Measurements from ENCODE around the gene SPAG7.

The SPAG7 gene

GRCh38 chr17:4997302-4998026 lies 29.8 kb upstream of the SPAG7 start, which contains the start of the genes INCA1 and KIF1C:
TSS of gene INCA1 (minus strand) at chr17:4997522. CDS start at chr17:4994437, 3,085 bp downstream.
TSS of gene KIF1C (plus strand) at chr17:4997950. CDS start at chr17:5000247, 2,297 bp downstream.
- Histone ChIP-seq H3K27me3 (ENCODE audit: insufficient read depth, low read length) (peaks cover 20% of the 10 kb centered on the region), H3K27ac (ENCODE audit: low read depth, low read length) (peak within 1 kb of the TSS; percentile 93), H3K9me3 (ENCODE audit: insufficient read depth, low read depth, low read length) (no peaks in the 10 kb centered on the region), H3K4me1 (ENCODE audit: insufficient read depth, low read length) (peaks cover 12% of the 10 kb centered on the region), H3K36me3 (ENCODE audit: insufficient read depth, low read length) (peaks cover 20% of the 10 kb centered on the region), H3K9ac (ENCODE audit: low read depth, low read length) (peak within 1 kb of the TSS; percentile 77), H3K4me3 (ENCODE audit: low read length) (peak within 1 kb of the TSS; percentile 62)
- under 1% methylated on average over 93 of the region's 93 CpGs for whole genome bisulfite sequencing

- H3K9me3 ChIP-seq (ENCODE audit: insufficient read depth, low read depth, low read length): no peaks in the 10 kb centered on the region
- peaks cover 2% of the 10 kb centered on the region for H3K4me1 ChIP-seq (ENCODE audit: insufficient read depth, low read length)
- H3K9ac ChIP-seq (ENCODE audit: low read depth, low read length): no peak overlapping the region
- H3K27ac ChIP-seq (ENCODE audit: low read depth, low read length): no peak overlapping the region
- no peak overlapping the region for H3K4me3 ChIP-seq (ENCODE audit: low read length)
- 92% methylated on average over 6 of the region's 6 CpGs for WGBS
- H3K27me3 ChIP-seq (ENCODE audit: insufficient read depth, low read length): peaks cover 22% of the 10 kb centered on the region
- no peaks in the 10 kb centered on the region for H3K36me3 ChIP-seq (ENCODE audit: insufficient read depth, low read length)
Observed at GRCh38 chr17:4994081-4994595, 26.5 kb upstream of the SPAG7 start.

GRCh38 chr17:4987767-4988567 lies 20.4 kb upstream of the SPAG7 start:
- H3K4me3 ChIP-seq (ENCODE audit: low read length): peak overlapping the region; percentile 71
- H3K4me1 ChIP-seq (ENCODE audit: insufficient read depth, low read length): peaks cover 9% of the 10 kb centered on the region; the same call in 1 of the 2 replicates
- H3K9me3 ChIP-seq (ENCODE audit: insufficient read depth, low read depth, low read length): no peaks in the 10 kb centered on the region
- H3K36me3 ChIP-seq (ENCODE audit: insufficient read depth, low read length): no peaks in the 10 kb centered on the region
- peak overlapping the region; percentile 18; the same call in 1 of the 2 replicates for H3K9ac ChIP-seq (ENCODE audit: low read depth, low read length)
- H3K27me3 ChIP-seq (ENCODE audit: insufficient read depth, low read length): peaks cover 11% of the 10 kb centered on the region; the same call in 1 of the 2 replicates
- WGBS: 26% methylated on average over 30 of the region's 30 CpGs
- H3K27ac ChIP-seq (ENCODE audit: low read depth, low read length): no peak overlapping the region

- peaks cover 11% of the 10 kb centered on the region; the same call in 1 of the 2 replicates for H3K27me3 ChIP-seq (ENCODE audit: insufficient read depth, low read length)
- H3K27ac ChIP-seq (ENCODE audit: low read depth, low read length): no peak within 1 kb of the TSS; the same call in 1 of the 2 replicates
- peak within 1 kb of the TSS; percentile 18 for H3K9ac ChIP-seq (ENCODE audit: low read depth, low read length)
- H3K4me3 ChIP-seq (ENCODE audit: low read length): peak within 1 kb of the TSS; percentile 71
- no peaks in the 10 kb centered on the region for H3K36me3 ChIP-seq (ENCODE audit: insufficient read depth, low read length)
- 2% methylated on average over 78 of the region's 78 CpGs for WGBS
- peaks cover 9% of the 10 kb centered on the region; the same call in 1 of the 2 replicates for H3K4me1 ChIP-seq (ENCODE audit: insufficient read depth, low read length)
- H3K9me3 ChIP-seq (ENCODE audit: insufficient read depth, low read depth, low read length): no peaks in the 10 kb centered on the region
Observed at GRCh38 chr17:4986951-4987766, 19.5 kb upstream of the SPAG7 start, which contains the start of gene CAMTA2. TSS of gene CAMTA2 (minus strand) at chr17:4987675. CDS start at chr17:4986222, 1,453 bp downstream.

GRCh38 chr17:4986403-4986802 lies 18.8 kb upstream of the SPAG7 start:
- WGBS: 83% methylated on average over 5 of the region's 5 CpGs
- no peak overlapping the region for H3K27ac ChIP-seq (ENCODE audit: low read depth, low read length)

DNA sequence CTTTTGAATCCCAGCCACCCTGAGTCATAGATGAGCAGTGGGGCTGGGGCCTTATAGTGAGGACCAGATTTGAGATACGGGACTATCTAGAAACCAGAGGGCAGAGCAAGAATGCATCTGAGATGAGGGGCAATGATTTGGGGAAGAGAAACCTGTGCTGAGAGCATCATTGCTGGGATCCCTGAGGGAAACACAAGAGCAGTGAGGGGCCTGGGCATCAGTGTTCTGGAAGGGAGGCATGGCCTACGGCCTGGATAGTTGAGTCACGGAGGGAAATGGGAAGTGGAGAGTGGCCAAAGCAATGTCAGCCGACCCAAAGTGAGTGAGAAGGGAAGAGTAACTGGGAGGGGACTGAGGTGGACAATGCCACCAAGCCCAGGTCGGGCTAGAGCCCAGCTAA lies 14.7 kb upstream of the SPAG7 start:
- WGBS: 72% methylated on average over 5 of the region's 5 CpGs

More at GRCh38 chr17:4986403-4986802, 18.8 kb upstream of the SPAG7 start:
- Histone ChIP-seq H3K9me3 (ENCODE audit: insufficient read depth, low read depth, low read length) (no peaks in the 10 kb centered on the region), H3K4me3 (ENCODE audit: low read length) (peak overlapping the region; percentile 71; the same call in 1 of the 2 replicates), H3K9ac (ENCODE audit: low read depth, low read length) (no peak overlapping the region), H3K27me3 (ENCODE audit: insufficient read depth, low read length) (peaks cover 11% of the 10 kb centered on the region; the same call in 1 of the 2 replicates), H3K4me1 (ENCODE audit: insufficient read depth, low read length) (peaks cover 9% of the 10 kb centered on the region; the same call in 1 of the 2 replicates), H3K36me3 (ENCODE audit: insufficient read depth, low read length) (no peaks in the 10 kb centered on the region)

GRCh38 chr17:4980644-4981216 lies 13.1 kb upstream of the SPAG7 start:
- H3K27me3 ChIP-seq (ENCODE audit: insufficient read depth, low read length): peaks cover 23% of the 10 kb centered on the region
- no peak overlapping the region for H3K4me3 ChIP-seq (ENCODE audit: low read length)
- 59% methylated on average over 4 of the region's 6 CpGs for WGBS
- no peak overlapping the region for H3K9ac ChIP-seq (ENCODE audit: low read depth, low read length)
- 0 out of 2 replicates have a peak, but pooled peaks cover 5% of the 10 kb centered on the region for H3K36me3 ChIP-seq (ENCODE audit: insufficient read depth, low read length)
- H3K9me3 ChIP-seq (ENCODE audit: insufficient read depth, low read depth, low read length): no peaks in the 10 kb centered on the region
- H3K4me1 ChIP-seq (ENCODE audit: insufficient read depth, low read length): no peaks in the 10 kb centered on the region
- H3K27ac ChIP-seq (ENCODE audit: low read depth, low read length): no peak overlapping the region

More for the DNA sequence above, 14.7 kb upstream of the SPAG7 start:
- Histone ChIP-seq H3K9ac (ENCODE audit: low read depth, low read length) (no peak overlapping the region), H3K27ac (ENCODE audit: low read depth, low read length) (no peak overlapping the region), H3K27me3 (ENCODE audit: insufficient read depth, low read length) (peaks cover 15% of the 10 kb centered on the region), H3K4me1 (ENCODE audit: insufficient read depth, low read length) (no peaks in the 10 kb centered on the region), H3K4me3 (ENCODE audit: low read length) (no peak overlapping the region), H3K9me3 (ENCODE audit: insufficient read depth, low read depth, low read length) (no peaks in the 10 kb centered on the region), H3K36me3 (ENCODE audit: insufficient read depth, low read length) (0 out of 2 replicates have a peak, but pooled peaks cover 4% of the 10 kb centered on the region)

GRCh38 chr17:4978726-4979125 lies 11.1 kb upstream of the SPAG7 start:
- Histone ChIP-seq H3K27ac (ENCODE audit: low read depth, low read length) (no peak overlapping the region), H3K4me1 (ENCODE audit: insufficient read depth, low read length) (no peaks in the 10 kb centered on the region), H3K9ac (ENCODE audit: low read depth, low read length) (no peak overlapping the region), H3K4me3 (ENCODE audit: low read length) (no peak overlapping the region), H3K9me3 (ENCODE audit: insufficient read depth, low read depth, low read length) (no peaks in the 10 kb centered on the region), H3K27me3 (ENCODE audit: insufficient read depth, low read length) (peaks cover 39% of the 10 kb centered on the region), H3K36me3 (ENCODE audit: insufficient read depth, low read length) (0 out of 2 replicates have a peak, but pooled peaks cover 5% of the 10 kb centered on the region)

GRCh38 chr17:4974115-4974670 lies 6.6 kb upstream of the SPAG7 start:
- Histone ChIP-seq H3K27ac (ENCODE audit: low read depth, low read length) (no peak overlapping the region), H3K27me3 (ENCODE audit: insufficient read depth, low read length) (peaks cover 39% of the 10 kb centered on the region), H3K9me3 (ENCODE audit: insufficient read depth, low read depth, low read length) (no peaks in the 10 kb centered on the region), H3K4me1 (ENCODE audit: insufficient read depth, low read length) (peaks cover 6% of the 10 kb centered on the region; the same call in 1 of the 2 replicates), H3K4me3 (ENCODE audit: low read length) (no peak overlapping the region), H3K36me3 (ENCODE audit: insufficient read depth, low read length) (peaks cover 5% of the 10 kb centered on the region; the same call in 1 of the 2 replicates), H3K9ac (ENCODE audit: low read depth, low read length) (no peak overlapping the region)
- WGBS: 90% methylated on average over 9 of the region's 9 CpGs
